K562 (cell line): ENCODE results near the gene CCDC28B. TPM values are rescaled to one million over a fixed set of nuclear protein-coding genes. Genes with fewer than 3 reads are reported as not detected.
A peak's percentile ranks its signal among the peaks of the same experiment; 100 is the strongest.

Experiments
- ATAC-seq: fragments of 200-7000 bp; cut with Tn5 transposase; 3 replicates; pipeline ENCODE4 v1.9.1; 2020; ENCODE audit warnings: moderate library complexity
- BruUV-seq: library from RNA; stranded (reverse); fragments of 400-500 nt; replicated peaks from 2 replicates; lab custom pipeline; 2021; lab: Mats Ljungman, UMichigan
- CTCF ChIA-PET: fragments of 300-600 bp; formaldehyde crosslinking; extraction: SDS; loops from one replicate; lab custom pipeline; 2021; ENCODE audit warnings: low intra/inter-chr PET ratio; lab: Yijun Ruan, JAX
- POLR2A ChIA-PET: fragments of 300-600, 350-650 bp; sonication (Branson Sonifier 250); formaldehyde crosslinking; extraction: SDS; loops from one replicate; lab custom pipeline; 2021; ENCODE audit warnings: antibody characterized with exemption, inconsistent platforms; lab: Yijun Ruan, JAX
- DNase-seq, 4 experiments: peaks; one replicate each; pipeline versions ENCODE4 v3.0.0 to v3.0.0-alpha.2; 2011 to 2018; ENCODE audit warnings: low spot score in 3 of 4, mixed read lengths in 3 of 4; ENCODE audit errors: extremely low read depth in 1 of 4
- FAIRE-seq: peaks from 2 replicates; lab custom pipeline; 2011; peaks lifted over from hg19 to GRCh38; lab: Jason Lieb, UNC
- H2AFZ ChIP-seq: 2 replicates; pipeline ENCODE4 v1.6.0; 2011; ENCODE audit warnings: low read depth, low read length, control low read depth, inconsistent platforms
- H3K27ac ChIP-seq: fragments of 200-600 bp; 3 replicates; pipeline ENCODE4 v1.8.0; 2011; ENCODE audit warnings: low read depth, mild to moderate bottlenecking, control low read depth, inconsistent platforms, low read length, moderate library complexity, mixed read lengths; ENCODE audit errors: extremely low read depth
- H3K27me3 ChIP-seq, 2 experiments: fragments of 300-600 bp in 1 of 2; 2 replicates in 1 of 2; 3 replicates in 1 of 2; pipeline versions ENCODE4 v1.6.0 to v1.8.0; 2011; ENCODE audit warnings: inconsistent platforms in 2 of 2, low read length in 2 of 2, mild to moderate bottlenecking in 1 of 2, mixed read lengths in 1 of 2, moderate library complexity in 1 of 2; ENCODE audit not compliant: control insufficient read depth in 2 of 2, insufficient read depth in 2 of 2
- H3K36me3 ChIP-seq: fragments of 300-600 bp; 3 replicates; pipeline ENCODE4 v1.8.0; 2011; ENCODE audit warnings: mild to moderate bottlenecking, low read length, inconsistent platforms; ENCODE audit not compliant: control insufficient read depth, insufficient read depth
- H3K4me1 ChIP-seq, 2 experiments: fragments of 200-600 bp in 1 of 2; replicated peaks in 1 of 2; 2 replicates in 1 of 2; 3 replicates in 1 of 2; pipeline versions ENCODE4 v1.5.1 to v1.8.0; 2011; ENCODE audit warnings: inconsistent platforms in 2 of 2, low read length in 2 of 2, mild to moderate bottlenecking in 1 of 2, mixed read lengths in 1 of 2, moderate library complexity in 1 of 2; ENCODE audit not compliant: control insufficient read depth in 2 of 2, insufficient read depth in 2 of 2
- H3K4me2 ChIP-seq: 2 replicates; pipeline ENCODE4 v1.6.1; 2011; ENCODE audit warnings: low read length, control low read depth, inconsistent platforms, mixed read lengths; ENCODE audit not compliant: insufficient read depth
- H3K4me3 ChIP-seq: fragments of 200-600 bp; sonication (generic), shearing (Covaris generic); 2 replicates; pipeline ENCODE4 v1.5.1; 2016; ENCODE audit warnings: control low read depth, inconsistent platforms
- H3K79me2 ChIP-seq: fragments of 200-600 bp; 3 replicates; pipeline ENCODE4 v1.8.0; 2011; ENCODE audit warnings: low read length, inconsistent platforms; ENCODE audit not compliant: control insufficient read depth, insufficient read depth
- H3K9ac ChIP-seq, 2 experiments: 2 replicates each; pipeline versions ENCODE4 v1.6.0 to v1.6.1; 2011; ENCODE audit warnings: low read depth in 2 of 2, low read length in 2 of 2, control low read depth in 1 of 2, inconsistent platforms in 1 of 2, mild to moderate bottlenecking in 1 of 2, mixed read lengths in 1 of 2; ENCODE audit not compliant: insufficient read depth in 1 of 2
- H3K9me1 ChIP-seq: one replicate; pipeline ENCODE4 v1.6.0; 2011; ENCODE audit warnings: inconsistent platforms, mild to moderate bottlenecking, low read length, moderate library complexity; ENCODE audit not compliant: control insufficient read depth, insufficient read depth
- H3K9me3 ChIP-seq: replicated peaks from 2 replicates; pipeline ENCODE4 v1.5.1; 2011; ENCODE audit warnings: low read depth, low read length, inconsistent platforms; ENCODE audit not compliant: control insufficient read depth, insufficient read depth
- H4K20me1 ChIP-seq: replicated peaks from 2 replicates; pipeline ENCODE4 v1.6.1; 2011; ENCODE audit warnings: low read length, inconsistent platforms, mixed read lengths; ENCODE audit not compliant: control insufficient read depth, insufficient read depth
- ELF1 ChIP-seq: fragments of 200-800 bp; sonication (Bioruptor generic); IDR thresholded peaks from 2 replicates; pipeline ENCODE4 v1.6.1; 2016; ENCODE audit warnings: missing genetic modification characterization, missing compliant biosample characterization
- FOS ChIP-seq: IDR thresholded peaks from 3 replicates; pipeline ENCODE4 v1.6.1; 2011; ENCODE audit not compliant: insufficient read length; ENCODE audit errors: extremely low read depth
- HDAC6 ChIP-seq: IDR thresholded peaks from 2 replicates; pipeline ENCODE4 v1.6.1; 2012; ENCODE audit warnings: low read depth, mild to moderate bottlenecking, control low read depth, inconsistent platforms, low read length, moderate library complexity
- MXI1 ChIP-seq: IDR thresholded peaks from 2 replicates; pipeline ENCODE4 v1.6.1; 2011; ENCODE audit warnings: low read depth, mild to moderate bottlenecking, improper control_type of control experiment, low read length
- ZBTB7A ChIP-seq: IDR thresholded peaks from 2 replicates; pipeline ENCODE4 v1.6.1; 2011; ENCODE audit warnings: low read depth, mild to moderate bottlenecking, low read length, moderate library complexity, borderline replicate concordance; ENCODE audit not compliant: control insufficient read depth
- WGBS: fragments of 100-300 bp; shearing (Covaris generic); methylation state at CpG from one replicate; pipeline ENCODE4 v1.1.6; 2016; ENCODE audit warnings: low coverage, mixed read lengths; ENCODE audit not compliant: insufficient coverage; ENCODE audit errors: missing lambda C conversion rate; 5-methylcytosine and 5-hydroxymethylcytosine counted together
- in situ Hi-C: fragments of 300-500 bp; cut with MboI; formaldehyde crosslinking; loops from 4 replicates; pipeline ENCODE4 v1.15.0; 2018; ENCODE audit warnings: inconsistent platforms, mixed read lengths
- intact Hi-C: fragments of 100-400 bp; cut with micrococcal nuclease; formaldehyde crosslinking; loops from 2 replicates; pipeline ENCODE4 v1.14.2; 2022
- polyA plus RNA-seq, 8 experiments: library from polyadenylated mRNA; depleted of rRNA in 4 of 8; stranded (reverse) in 5 of 8; unstranded in 3 of 8; fragments of >200 nt; fragmentation: Nextera tagmentation in 2 of 8; fragmentation: Illumina TruSeq in 1 of 8; extraction: Ambion mirVana in 2 of 8; extraction: Trizol in 1 of 8; gene quantifications; 2 replicates each; pipeline versions ENCODE4 v1.2.1 to v1.2.3, GENCODE V29; 2011 to 2014; ENCODE audit warnings: inconsistent platforms in 1 of 8, missing spikeins in 1 of 8
- total RNA-seq, 7 experiments: library from RNA; depleted of rRNA in 6 of 7; stranded (reverse); fragments of >200 nt in 6 of 7; fragmentation: Illumina TruSeq in 2 of 7; extraction: Trizol in 2 of 7; gene quantifications; 2 replicates each; pipeline versions ENCODE4 v1.2.1 to v1.2.3, GENCODE V29; 2011 to 2021; ENCODE audit warnings: low replicate concordance in 1 of 7
- TF ChIP-seq, protein P1 (sequence below): sonication (generic); formaldehyde crosslinking; IDR thresholded peaks from 2 replicates; pipeline ENCODE4 v1.8.1; 2022; ENCODE audit warnings: missing genetic modification reagents
- TF ChIP-seq, protein P2 (sequence below): fragments of 150-350 bp; IDR thresholded peaks from 2 replicates; pipeline ENCODE4 v1.6.1; 2014; ENCODE audit warnings: low read depth, mild to moderate bottlenecking, low read length, borderline replicate concordance

The CCDC28B gene
- total and polyA plus RNA-seq, 9 of the 15 experiments (the other 6 are each of a cell fraction or from before 2014, with no cell fraction given): 5.7 to 54.5 (median 31.7) TPM

DNA sequence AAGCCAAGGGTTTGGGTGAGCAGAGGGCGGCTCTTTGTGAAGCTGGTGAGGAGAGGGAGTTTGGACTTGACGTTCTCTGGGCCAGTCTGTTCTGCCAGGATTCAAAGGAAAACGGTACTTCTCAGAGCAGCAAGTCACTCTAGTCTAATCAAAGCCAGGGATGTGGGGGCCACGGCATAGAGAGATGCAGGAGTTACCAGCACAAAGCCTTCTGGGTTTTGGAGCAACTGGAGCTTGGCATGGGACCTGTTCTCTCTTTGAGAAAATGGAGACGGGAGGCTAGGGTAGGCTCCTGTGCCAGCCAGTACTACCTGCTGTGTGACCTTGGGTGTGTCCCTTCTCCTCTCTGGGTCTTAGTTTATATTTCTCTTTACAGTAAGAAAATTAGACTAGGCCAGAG lies 18.8 kb upstream of the CCDC28B start:
- Histone ChIP-seq H3K9me1 (peaks cover 4% of the 10 kb centered on the region), H4K20me1 (no peaks in the 10 kb centered on the region; the same call in 1 of the 2 replicates), H3K9me3 (no peaks in the 10 kb centered on the region), H3K4me1 (peaks cover 27 to 30% of the 10 kb centered on the region in 2 experiments), H3K36me3 (peaks cover 54% of the 10 kb centered on the region), H3K27me3 (no peaks in the 10 kb centered on the region), H3K4me3 (peak overlapping the region; percentile 77), H3K79me2 (peaks cover 65% of the 10 kb centered on the region), H3K27ac (peak overlapping the region; percentile 89), H3K9ac (peak overlapping the region; percentile 83 to 97), H2AFZ (no peak overlapping the region), H3K4me2 (peak overlapping the region; percentile 92)
- CTCF ChIA-PET: no interaction called here
- DNase-seq (no peak), ATAC-seq (no peak), FAIRE-seq (no peak)
- TF ChIP-seq FOS: no peak
- TF ChIP-seq HDAC6: no peak
- TF ChIP-seq ELF1 (tag): no peak
- TF ChIP-seq, protein P1, sequence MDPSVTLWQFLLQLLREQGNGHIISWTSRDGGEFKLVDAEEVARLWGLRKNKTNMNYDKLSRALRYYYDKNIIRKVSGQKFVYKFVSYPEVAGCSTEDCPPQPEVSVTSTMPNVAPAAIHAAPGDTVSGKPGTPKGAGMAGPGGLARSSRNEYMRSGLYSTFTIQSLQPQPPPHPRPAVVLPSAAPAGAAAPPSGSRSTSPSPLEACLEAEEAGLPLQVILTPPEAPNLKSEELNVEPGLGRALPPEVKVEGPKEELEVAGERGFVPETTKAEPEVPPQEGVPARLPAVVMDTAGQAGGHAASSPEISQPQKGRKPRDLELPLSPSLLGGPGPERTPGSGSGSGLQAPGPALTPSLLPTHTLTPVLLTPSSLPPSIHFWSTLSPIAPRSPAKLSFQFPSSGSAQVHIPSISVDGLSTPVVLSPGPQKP (CRISPR knock-in tag): no peak
- no peak for TF ChIP-seq MXI1
- TF ChIP-seq, protein P2, sequence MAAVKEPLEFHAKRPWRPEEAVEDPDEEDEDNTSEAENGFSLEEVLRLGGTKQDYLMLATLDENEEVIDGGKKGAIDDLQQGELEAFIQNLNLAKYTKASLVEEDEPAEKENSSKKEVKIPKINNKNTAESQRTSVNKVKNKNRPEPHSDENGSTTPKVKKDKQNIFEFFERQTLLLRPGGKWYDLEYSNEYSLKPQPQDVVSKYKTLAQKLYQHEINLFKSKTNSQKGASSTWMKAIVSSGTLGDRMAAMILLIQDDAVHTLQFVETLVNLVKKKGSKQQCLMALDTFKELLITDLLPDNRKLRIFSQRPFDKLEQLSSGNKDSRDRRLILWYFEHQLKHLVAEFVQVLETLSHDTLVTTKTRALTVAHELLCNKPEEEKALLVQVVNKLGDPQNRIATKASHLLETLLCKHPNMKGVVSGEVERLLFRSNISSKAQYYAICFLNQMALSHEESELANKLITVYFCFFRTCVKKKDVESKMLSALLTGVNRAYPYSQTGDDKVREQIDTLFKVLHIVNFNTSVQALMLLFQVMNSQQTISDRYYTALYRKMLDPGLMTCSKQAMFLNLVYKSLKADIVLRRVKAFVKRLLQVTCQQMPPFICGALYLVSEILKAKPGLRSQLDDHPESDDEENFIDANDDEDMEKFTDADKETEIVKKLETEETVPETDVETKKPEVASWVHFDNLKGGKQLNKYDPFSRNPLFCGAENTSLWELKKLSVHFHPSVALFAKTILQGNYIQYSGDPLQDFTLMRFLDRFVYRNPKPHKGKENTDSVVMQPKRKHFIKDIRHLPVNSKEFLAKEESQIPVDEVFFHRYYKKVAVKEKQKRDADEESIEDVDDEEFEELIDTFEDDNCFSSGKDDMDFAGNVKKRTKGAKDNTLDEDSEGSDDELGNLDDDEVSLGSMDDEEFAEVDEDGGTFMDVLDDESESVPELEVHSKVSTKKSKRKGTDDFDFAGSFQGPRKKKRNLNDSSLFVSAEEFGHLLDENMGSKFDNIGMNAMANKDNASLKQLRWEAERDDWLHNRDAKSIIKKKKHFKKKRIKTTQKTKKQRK: no peak
- no peak for TF ChIP-seq ZBTB7A
- BruUV-seq: no TSS peak
- POLR2A ChIA-PET: interaction anchor here (0.6 to 11.6 kb wide), 8 partner anchors 8 to 196 kb away, joined by 3 to 201 read pairs (median 3); partner anchors contain the start of gene CCDC28B
- in situ Hi-C loops (no loop called here), intact Hi-C loops (loop anchor here (5.0 to 10.0 kb wide), 2 partner anchors 54 to 167 kb away; partner anchors contain the start of gene KHDRBS1)
- 75% methylated on average over 5 of the region's 5 CpGs for WGBS
